Esophagus squamous epithelium (tissue), 4 donors: ENCODE measurements around the gene PHACTR3.

Experiments
- CTCF ChIP-seq, 6 experiments: fragments of 450-650 bp in 4 of 6; fragments of 200-600 bp in 2 of 6; sonication (generic) in 2 of 6; IDR thresholded peaks; one replicate each; pipeline ENCODE4 v1.5.1; 2016 to 2019; ENCODE audit warnings: antibody characterized with exemption in 6 of 6, mild to moderate bottlenecking in 4 of 6, moderate library complexity in 4 of 6
- POLR2A ChIP-seq, 4 donors: fragments of 450-650 bp; IDR thresholded peaks; one replicate each; pipeline ENCODE4 v1.6.1; 2017; ENCODE audit warnings: antibody characterized with exemption in 4 of 4, mild to moderate bottlenecking in 4 of 4, moderate library complexity in 3 of 4

GRCh38 chr20:59819496-59820203 is 215.3 kb downstream of the PHACTR3 start:
- TF ChIP-seq CTCF (IDR thresholded peaks at IDR 0.05) (no peak), POLR2A (IDR thresholded peaks at IDR 0.05) (no peak)
